Nephron (organoid): ENCODE measurements around the gene SLC2A13.

Source experiments
- H3K27ac Mint-ChIP-seq, 3 experiments: 2 replicates each; pipeline ENCODE4 v1.8.0; 2020; ENCODE audit warnings: mixed read lengths in 3 of 3, mild to moderate bottlenecking in 2 of 3, moderate library complexity in 1 of 3
- H3K27me3 Mint-ChIP-seq: 2 replicates; pipeline ENCODE4 v1.8.0; 2021; ENCODE audit warnings: low read depth, mild to moderate bottlenecking, moderate library complexity, mixed read lengths
- H3K36me3 Mint-ChIP-seq: 2 replicates; pipeline ENCODE4 v1.8.0; 2020; ENCODE audit warnings: low read depth, mixed read lengths
- H3K4me1 Mint-ChIP-seq: 2 replicates; pipeline ENCODE4 v1.8.0; 2020; ENCODE audit warnings: mixed read lengths
- H3K4me3 Mint-ChIP-seq, 3 experiments: 2 replicates each; pipeline ENCODE4 v1.8.0; 2020; ENCODE audit warnings: mild to moderate bottlenecking in 3 of 3, mixed read lengths in 3 of 3, moderate library complexity in 2 of 3
- H3K9me3 Mint-ChIP-seq: 2 replicates; pipeline ENCODE4 v1.8.0; 2020; ENCODE audit warnings: mixed read lengths
- TF ChIP-seq, protein P1 (sequence below), 3 experiments: fragments of 200-600 bp; sonication (generic); IDR thresholded peaks; one replicate each; pipeline ENCODE4 v1.5.0; 2021; ENCODE audit warnings: antibody characterized with exemption in 3 of 3; ENCODE audit not compliant: unreplicated experiment in 3 of 3

The SLC2A13 gene

DNA sequence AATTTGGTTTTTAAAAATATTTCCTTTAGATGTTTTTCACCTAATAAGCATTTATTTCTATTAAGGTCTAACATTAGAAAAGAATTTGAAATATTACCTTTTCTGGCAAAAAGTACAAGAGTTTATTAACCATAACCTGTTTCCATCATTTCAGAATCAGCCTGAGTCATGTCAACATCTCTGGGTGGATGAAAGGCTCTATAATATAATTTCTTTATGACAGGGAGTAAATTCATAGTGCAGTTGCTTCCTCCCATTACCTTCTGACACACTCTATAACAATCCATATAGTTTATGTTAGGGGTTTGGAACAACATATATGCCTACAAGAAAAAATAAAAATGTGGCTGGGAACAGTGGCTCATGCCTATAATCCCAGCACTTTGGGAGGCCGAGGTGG, 134.5 kb downstream of the SLC2A13 start:
- Mint-ChIP-seq H3K36me3 (peaks cover 6% of the 10 kb centered on the region), H3K27me3 (peaks cover 1% of the 10 kb centered on the region), H3K4me3 (no peak overlapping the region), H3K27ac (no peak overlapping the region), H3K4me1 (peaks cover 15% of the 10 kb centered on the region), H3K9me3 (peaks cover 8% of the 10 kb centered on the region)
- TF ChIP-seq, protein P1, sequence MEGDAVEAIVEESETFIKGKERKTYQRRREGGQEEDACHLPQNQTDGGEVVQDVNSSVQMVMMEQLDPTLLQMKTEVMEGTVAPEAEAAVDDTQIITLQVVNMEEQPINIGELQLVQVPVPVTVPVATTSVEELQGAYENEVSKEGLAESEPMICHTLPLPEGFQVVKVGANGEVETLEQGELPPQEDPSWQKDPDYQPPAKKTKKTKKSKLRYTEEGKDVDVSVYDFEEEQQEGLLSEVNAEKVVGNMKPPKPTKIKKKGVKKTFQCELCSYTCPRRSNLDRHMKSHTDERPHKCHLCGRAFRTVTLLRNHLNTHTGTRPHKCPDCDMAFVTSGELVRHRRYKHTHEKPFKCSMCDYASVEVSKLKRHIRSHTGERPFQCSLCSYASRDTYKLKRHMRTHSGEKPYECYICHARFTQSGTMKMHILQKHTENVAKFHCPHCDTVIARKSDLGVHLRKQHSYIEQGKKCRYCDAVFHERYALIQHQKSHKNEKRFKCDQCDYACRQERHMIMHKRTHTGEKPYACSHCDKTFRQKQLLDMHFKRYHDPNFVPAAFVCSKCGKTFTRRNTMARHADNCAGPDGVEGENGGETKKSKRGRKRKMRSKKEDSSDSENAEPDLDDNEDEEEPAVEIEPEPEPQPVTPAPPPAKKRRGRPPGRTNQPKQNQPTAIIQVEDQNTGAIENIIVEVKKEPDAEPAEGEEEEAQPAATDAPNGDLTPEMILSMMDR (IDR thresholded peaks at IDR 0.05; ENCODE audit: unreplicated experiment in 3 of 3) = no peak

DNA sequence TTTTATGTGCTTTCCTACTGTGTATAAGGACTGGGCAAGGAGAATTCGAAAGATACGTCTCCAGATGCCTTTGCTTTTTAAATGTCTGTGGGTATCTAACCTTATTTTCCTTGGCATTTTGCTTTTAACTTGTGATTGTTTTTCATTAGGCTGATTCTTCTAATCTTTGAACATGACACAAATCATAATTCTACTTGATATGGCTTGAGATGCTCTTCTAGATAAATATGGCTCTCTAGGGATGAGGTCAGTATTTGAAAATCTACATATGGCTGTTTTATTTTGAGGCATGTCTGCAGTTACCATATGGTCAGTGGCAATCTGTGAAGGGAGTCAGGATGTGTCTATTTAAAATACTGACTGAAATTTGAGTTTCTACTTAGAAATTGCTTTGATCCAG, 139.2 kb downstream of the SLC2A13 start:
- Mint-ChIP-seq H3K27ac (peak overlapping the region; percentile 72 to 91 (median 86)), H3K9me3 (peaks cover 8% of the 10 kb centered on the region), H3K27me3 (no peaks in the 10 kb centered on the region), H3K4me1 (peaks cover 33% of the 10 kb centered on the region), H3K36me3 (peaks cover 6% of the 10 kb centered on the region), H3K4me3 (peak overlapping the region in 1 of 3 experiments; percentile 10)
- TF ChIP-seq, protein P1 (IDR thresholded peaks at IDR 0.05; ENCODE audit: unreplicated experiment in 3 of 3) = no peak

GRCh38 chr12:39966256-39966655, 139.6 kb downstream of the SLC2A13 start:
- peaks cover 6% of the 10 kb centered on the region for H3K36me3 Mint-ChIP-seq
- peaks cover 33% of the 10 kb centered on the region for H3K4me1 Mint-ChIP-seq
- H3K27me3 Mint-ChIP-seq = no peaks in the 10 kb centered on the region
- peaks cover 8% of the 10 kb centered on the region for H3K9me3 Mint-ChIP-seq
- H3K4me3 Mint-ChIP-seq = peak overlapping the region in 1 of 3 experiments; percentile 35
- H3K27ac Mint-ChIP-seq = peak overlapping the region; percentile 86 to 94 (median 91)
- TF ChIP-seq, protein P1 (IDR thresholded peaks at IDR 0.05; ENCODE audit: unreplicated experiment in 3 of 3) = no peak

DNA sequence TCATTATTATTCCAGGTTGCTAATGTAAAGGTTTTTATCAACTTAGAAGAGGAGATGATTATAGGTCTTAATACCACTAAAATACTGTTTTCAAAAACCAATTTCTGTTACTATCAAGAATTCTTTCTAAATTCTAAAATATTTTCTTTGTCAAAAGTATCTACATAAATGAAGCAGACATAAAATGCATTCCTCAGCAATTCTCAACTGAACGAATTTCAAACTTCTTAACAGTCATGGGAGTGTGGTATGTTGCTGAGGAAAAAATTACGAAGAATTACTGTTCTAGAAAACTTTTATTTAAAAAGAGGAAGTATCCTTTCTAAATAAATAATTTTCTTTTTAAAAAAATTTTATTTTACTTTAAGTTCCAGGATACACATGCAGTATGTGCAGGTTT, 146.4 kb downstream of the SLC2A13 start:
- TF ChIP-seq, protein P1 (IDR thresholded peaks at IDR 0.05; ENCODE audit: unreplicated experiment in 3 of 3) = no peak
- Mint-ChIP-seq H3K9me3 (no peaks in the 10 kb centered on the region), H3K27ac (no peak overlapping the region), H3K4me3 (no peak overlapping the region), H3K4me1 (peaks cover 4% of the 10 kb centered on the region), H3K36me3 (no peaks in the 10 kb centered on the region), H3K27me3 (no peaks in the 10 kb centered on the region)

DNA sequence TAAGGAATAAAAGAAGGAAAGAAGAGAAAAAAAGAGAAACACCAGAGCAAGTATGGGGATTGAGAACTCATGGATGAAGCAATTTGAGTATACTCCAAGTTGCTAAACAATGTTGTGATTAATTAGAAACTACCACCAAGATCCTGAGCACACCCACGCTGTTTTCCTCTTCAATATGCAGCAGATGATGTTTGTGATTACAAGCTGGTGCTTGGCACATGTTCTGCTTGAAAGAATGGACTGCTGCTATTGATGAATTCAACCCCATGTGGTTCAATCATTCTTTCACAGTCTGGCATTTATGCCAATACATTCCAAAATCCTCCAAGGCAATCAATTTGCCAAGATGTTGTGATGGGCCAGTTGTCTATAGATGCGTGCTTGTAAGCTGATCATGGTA, 146.8 kb downstream of the SLC2A13 start:
- no peaks in the 10 kb centered on the region for H3K27me3 Mint-ChIP-seq
- TF ChIP-seq, protein P1 (IDR thresholded peaks at IDR 0.05; ENCODE audit: unreplicated experiment in 3 of 3) = no peak
- H3K27ac Mint-ChIP-seq = no peak overlapping the region
- H3K4me3 Mint-ChIP-seq = no peak overlapping the region
- no peaks in the 10 kb centered on the region for H3K9me3 Mint-ChIP-seq
- H3K4me1 Mint-ChIP-seq = peaks cover under 1% of the 10 kb centered on the region
- no peaks in the 10 kb centered on the region for H3K36me3 Mint-ChIP-seq

DNA sequence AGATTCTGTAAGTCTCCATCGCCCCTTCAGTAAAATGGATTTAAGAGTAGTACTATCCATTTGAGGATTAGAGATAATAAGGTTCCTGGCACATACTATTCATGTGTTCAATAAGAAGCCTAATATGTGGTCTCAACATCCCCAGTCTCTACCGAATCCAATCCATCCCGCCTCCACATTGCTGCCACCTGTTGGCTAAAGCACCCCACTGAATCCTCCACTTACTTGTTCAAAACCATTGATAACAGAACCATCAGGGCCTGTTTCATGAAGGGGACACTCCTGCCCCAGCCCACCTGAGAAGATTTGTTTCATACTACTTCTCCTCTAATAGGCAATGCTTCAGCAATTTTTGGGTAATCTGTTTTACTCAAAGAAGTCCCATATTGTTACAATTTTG, 147.5 kb downstream of the SLC2A13 start:
- Mint-ChIP-seq H3K27ac (no peak overlapping the region), H3K4me1 (no peaks in the 10 kb centered on the region), H3K4me3 (no peak overlapping the region), H3K36me3 (no peaks in the 10 kb centered on the region), H3K9me3 (no peaks in the 10 kb centered on the region), H3K27me3 (no peaks in the 10 kb centered on the region)
- TF ChIP-seq, protein P1 (IDR thresholded peaks at IDR 0.05; ENCODE audit: unreplicated experiment in 3 of 3) = no peak
